ENCODE data around the gene CALHM1. TPM values are rescaled to one million over a fixed set of nuclear protein-coding genes. Genes with fewer than 3 reads are reported as not detected.

The CALHM1 gene
- total RNA-seq, 4 donors from 2014 or later, result 0.85 TPM; not detected in 3

- Histone ChIP-seq H3K27ac (peak overlapping the region; percentile 18 to 86 (median 80)), H3K36me3 (peaks cover 0 to 43% (median 0%) of the 10 kb centered on the region in 3 donors), H3K9me3 (no peaks in the 10 kb centered on the region), H3K27me3 (no peaks in the 10 kb centered on the region), H3K4me3 (no peak overlapping the region), H3K4me1 (peaks cover 0 to 39% (median 12%) of the 10 kb centered on the region in 4 donors)
- peak in 1 of 3 donors; percentile 62 for DNase-seq
- TF ChIP-seq CTCF (IDR thresholded peaks at IDR 0.05) (no peak), POLR2A (IDR thresholded peaks at IDR 0.05) (no peak)
Observed at GRCh38 chr10:103448746-103449145, 10.0 kb downstream of the CALHM1 start.

DNA sequence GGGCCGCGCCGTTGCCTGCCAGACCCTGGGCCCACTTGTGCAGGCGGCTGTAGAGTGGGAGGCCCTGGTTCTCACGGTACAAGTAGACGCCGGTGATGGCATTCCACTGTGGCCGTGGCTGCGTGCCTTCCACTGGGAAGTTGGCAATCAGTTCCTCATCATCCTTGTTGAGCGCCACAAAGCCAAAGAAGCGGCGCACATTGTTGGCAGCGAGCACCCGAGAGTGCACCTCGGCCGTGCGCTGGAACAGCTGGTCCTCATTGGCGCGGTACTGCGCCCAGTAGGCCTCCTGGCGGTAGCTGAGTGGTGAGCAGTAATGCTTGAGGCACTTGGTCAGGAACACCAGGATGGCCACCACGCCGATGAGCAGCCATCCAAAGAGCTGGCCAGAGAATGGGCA is 11.5 kb downstream of the CALHM1 start:
- H3K4me3 ChIP-seq, result no peak overlapping the region
- TF ChIP-seq CTCF (IDR thresholded peaks at IDR 0.05), result no peak
- no peak for TF ChIP-seq POLR2A (IDR thresholded peaks at IDR 0.05)
- peaks cover 0 to 59% (median 0%) of the 10 kb centered on the region in 3 donors for H3K36me3 ChIP-seq
- peak overlapping the region in 3 of 4 donors; percentile 25 to 57 (median 33) for H3K27ac ChIP-seq
- no peaks in the 10 kb centered on the region for H3K27me3 ChIP-seq
- DNase-seq, result no peak
- H3K9me3 ChIP-seq, result no peaks in the 10 kb centered on the region
- H3K4me1 ChIP-seq, result peaks cover 0 to 31% (median 12%) of the 10 kb centered on the region in 4 donors

DNA sequence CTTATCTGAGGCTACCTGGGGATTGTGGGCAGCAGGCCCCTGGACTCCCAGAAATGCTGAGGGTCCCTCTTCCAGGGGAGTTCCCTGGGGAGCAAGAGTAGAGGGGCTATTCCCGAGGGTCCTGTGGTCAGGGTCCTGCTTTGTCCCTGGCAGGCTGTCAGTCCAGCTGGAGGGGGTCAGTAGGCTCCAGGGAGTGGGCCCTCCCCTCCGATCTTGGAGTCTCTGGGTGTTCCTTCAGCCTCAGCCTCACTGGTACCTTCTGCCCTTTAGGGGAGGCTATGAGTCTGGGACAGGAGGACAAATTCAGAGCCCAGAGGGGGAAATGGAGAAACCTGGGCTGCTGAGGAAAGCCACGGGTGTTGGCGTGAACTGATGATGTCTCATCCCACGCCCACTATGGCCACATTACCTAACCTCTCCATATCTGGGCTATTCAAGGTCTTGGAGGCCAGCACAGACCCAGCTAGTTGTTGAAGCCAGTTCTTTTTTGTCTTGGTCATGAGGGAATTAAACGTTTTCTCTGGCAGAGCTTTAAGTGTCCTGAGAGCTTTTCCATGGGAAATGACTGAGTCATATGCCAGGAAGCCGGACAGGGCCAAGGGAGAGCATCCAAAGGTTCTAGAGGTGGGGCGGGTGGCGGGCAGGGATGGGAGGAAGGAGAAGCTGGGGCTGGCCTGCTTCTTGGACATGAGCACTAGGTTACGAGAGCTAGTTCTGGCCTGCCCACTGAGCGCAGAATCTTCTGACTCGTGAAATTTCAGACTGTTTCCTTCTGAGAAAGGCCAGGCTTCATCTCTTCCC is 12.7 kb downstream of the CALHM1 start:
- no peak overlapping the region for H3K4me3 ChIP-seq
- DNase-seq, result peak in 1 of 3 donors; percentile 63
- no peaks in the 10 kb centered on the region for H3K9me3 ChIP-seq
- peak overlapping the region; percentile 38 to 71 (median 56) for H3K27ac ChIP-seq
- TF ChIP-seq CTCF (IDR thresholded peaks at IDR 0.05) (no peak), POLR2A (IDR thresholded peaks at IDR 0.05) (no peak)
- peaks cover 0 to 71% (median 0%) of the 10 kb centered on the region in 3 donors for H3K36me3 ChIP-seq
- H3K4me1 ChIP-seq, result peaks cover 0 to 31% (median 12%) of the 10 kb centered on the region in 4 donors
- H3K27me3 ChIP-seq, result no peaks in the 10 kb centered on the region

DNA sequence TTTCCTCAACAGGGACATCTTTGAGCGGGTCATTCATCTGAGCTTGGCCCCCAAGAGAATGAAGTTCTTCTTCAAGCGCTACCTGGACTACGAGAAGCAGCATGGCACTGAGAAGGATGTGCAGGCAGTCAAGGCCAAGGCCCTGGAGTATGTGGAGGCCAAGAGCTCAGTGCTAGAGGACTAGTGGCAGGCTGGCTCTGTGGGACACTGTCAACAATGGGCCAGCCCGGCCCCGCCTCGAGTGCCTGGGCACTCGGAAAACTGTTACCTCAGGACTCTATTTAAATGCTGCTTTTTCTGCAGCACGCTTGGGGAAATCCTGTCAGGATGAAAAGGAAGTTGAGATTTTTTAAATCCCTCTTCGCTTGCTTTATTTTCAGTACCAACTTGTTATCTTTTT is 13.3 kb downstream of the CALHM1 start:
- TF ChIP-seq POLR2A (IDR thresholded peaks at IDR 0.05) (no peak), CTCF (IDR thresholded peaks at IDR 0.05) (no peak)
- peaks cover 0 to 28% (median 10%) of the 10 kb centered on the region in 4 donors for H3K4me1 ChIP-seq
- no peak overlapping the region for H3K4me3 ChIP-seq
- no peaks in the 10 kb centered on the region for H3K9me3 ChIP-seq
- peak overlapping the region; percentile 38 to 71 (median 55) for H3K27ac ChIP-seq
- no peak for DNase-seq
- peaks cover 0 to 77% (median 0%) of the 10 kb centered on the region in 3 donors for H3K36me3 ChIP-seq
- no peaks in the 10 kb centered on the region for H3K27me3 ChIP-seq

- H3K9me3 ChIP-seq, result no peaks in the 10 kb centered on the region
- no peak overlapping the region for H3K27ac ChIP-seq
- TF ChIP-seq POLR2A (IDR thresholded peaks at IDR 0.05) (no peak), CTCF (IDR thresholded peaks at IDR 0.05) (no peak)
- H3K27me3 ChIP-seq, result no peaks in the 10 kb centered on the region
- no peak overlapping the region for H3K4me3 ChIP-seq
- H3K4me1 ChIP-seq, result peaks cover 0 to 19% (median 4%) of the 10 kb centered on the region in 4 donors
- H3K36me3 ChIP-seq, result peaks cover 0 to 80% (median 0%) of the 10 kb centered on the region in 3 donors
- DNase-seq, result no peak
Observed at GRCh38 chr10:103444478-103444877, 14.2 kb downstream of the CALHM1 start.
